SK-N-MC (cell line): ENCODE results near the gene PTDSS2.

Experiments used
- EZH2 ChIP-seq: fragments of 200-600 bp; sonication (generic); IDR thresholded peaks from one replicate; pipeline ENCODE4 v1.6.1; 2017; ENCODE audit warnings: antibody characterized with exemption
- FOXP2 ChIP-seq: optimal IDR thresholded peaks from 2 replicates; pipeline ENCODE3; 2011; ENCODE audit warnings: mild to moderate bottlenecking, moderate library complexity; ENCODE audit not compliant: insufficient read depth; ENCODE audit errors: extremely low read length, control extremely low read depth
- POLR2AphosphoS5 ChIP-seq: IDR thresholded peaks from 2 replicates; pipeline ENCODE4 v1.6.1; 2012; ENCODE audit warnings: mild to moderate bottlenecking, low read depth, low read length, borderline replicate concordance

DNA sequence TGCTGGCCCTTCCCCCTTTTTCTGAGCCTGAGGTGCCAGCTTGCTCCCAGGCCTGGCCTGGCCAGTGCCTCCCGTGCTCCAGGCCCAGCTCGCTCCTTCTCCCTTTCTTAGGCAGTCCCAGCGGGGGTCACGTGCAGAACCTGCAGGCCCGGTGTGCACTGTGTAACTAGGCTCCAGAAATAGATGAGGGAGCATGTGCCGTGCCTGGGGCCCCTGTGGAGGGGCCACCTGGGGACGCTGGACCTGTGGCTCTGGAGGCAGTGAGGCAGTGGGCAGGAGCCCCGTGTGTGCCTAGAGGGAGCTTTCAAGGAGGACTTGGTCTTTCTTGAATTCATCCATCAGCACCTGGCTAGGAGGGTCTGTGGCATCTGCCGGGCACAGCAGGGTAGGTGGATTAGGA, 11.5 kb downstream of the PTDSS2 start:
- TF ChIP-seq POLR2AphosphoS5: no peak
- TF ChIP-seq FOXP2: no peak
- no peak for TF ChIP-seq EZH2
